H1 (cell line): ENCODE data around the gene MAML3. TPM values are rescaled to one million over a fixed set of nuclear protein-coding genes. Genes with fewer than 3 reads are reported as not detected.

ENCODE experiments used
- CTCF ChIA-PET: fragments of 300-600 bp; sonication (Branson Sonifier 250); formaldehyde crosslinking; loops from one replicate; lab custom pipeline; 2021; ENCODE audit not compliant: partially characterized antibody; lab: Charles Lee
- POLR2A ChIA-PET: fragments of 300-600 bp; sonication (Branson Sonifier 250); formaldehyde crosslinking; loops from one replicate; lab custom pipeline; 2021; ENCODE audit warnings: inconsistent platforms; ENCODE audit not compliant: partially characterized antibody; lab: Charles Lee
- DNase-seq, 2 experiments: peaks; one replicate each; pipeline versions ENCODE4 v3.0.0 to v3.0.0-alpha.2; 2010 to 2022; ENCODE audit warnings: low spot score in 2 of 2, low read depth in 1 of 2, mixed read lengths in 1 of 2
- FAIRE-seq: peaks from 2 replicates; lab custom pipeline; 2011; peaks lifted over from hg19 to GRCh38; lab: Jason Lieb, UNC
- H2AFZ ChIP-seq: 2 replicates; pipeline ENCODE4 v1.8.1; 2012; ENCODE audit warnings: low read length, inconsistent platforms
- H2AK5ac ChIP-seq: 2 replicates; pipeline ENCODE4 v1.6.1; 2013; ENCODE audit warnings: low read depth, low read length
- H2BK120ac ChIP-seq: replicated peaks from 2 replicates; pipeline ENCODE3; 2013; ENCODE audit warnings: low read depth, low read length, inconsistent platforms
- H2BK12ac ChIP-seq: 2 replicates; pipeline ENCODE4 v1.6.1; 2013; ENCODE audit warnings: low read depth, low read length
- H2BK15ac ChIP-seq: 2 replicates; pipeline ENCODE4 v1.6.1; 2013; ENCODE audit warnings: low read length
- H2BK20ac ChIP-seq: 2 replicates; pipeline ENCODE4 v1.6.1; 2013; ENCODE audit warnings: low read length
- H2BK5ac ChIP-seq: 2 replicates; pipeline ENCODE4 v1.6.1; 2013; ENCODE audit warnings: low read depth, low read length
- H3K14ac ChIP-seq: 2 replicates; pipeline ENCODE4 v1.6.1; 2013; ENCODE audit warnings: inconsistent platforms; ENCODE audit not compliant: insufficient read length
- H3K18ac ChIP-seq: 2 replicates; pipeline ENCODE4 v1.6.1; 2013; ENCODE audit warnings: low read length; ENCODE audit errors: extremely low read depth
- H3K23ac ChIP-seq: 2 replicates; pipeline ENCODE4 v1.6.1; 2013; ENCODE audit warnings: inconsistent platforms; ENCODE audit not compliant: insufficient read length
- H3K23me2 ChIP-seq: 2 replicates; pipeline ENCODE4 v1.6.1; 2013; ENCODE audit warnings: low read depth, low read length
- H3K27ac ChIP-seq: 2 replicates; pipeline ENCODE4 v1.6.1; 2011; ENCODE audit warnings: low read depth, low read length, inconsistent platforms
- H3K27me3 ChIP-seq, 4 experiments: replicated peaks in 1 of 4; 1 replicate in 1 of 4; 2 replicates in 3 of 4; pipeline versions ENCODE4 v1.6.1 to v1.8.1; 2011 to 2013; ENCODE audit warnings: low read length in 3 of 4, mild to moderate bottlenecking in 3 of 4, inconsistent platforms in 2 of 4, mixed read lengths in 2 of 4, moderate library complexity in 1 of 4; ENCODE audit not compliant: control insufficient read depth in 3 of 4, insufficient read depth in 3 of 4; ENCODE audit errors: extremely low read depth in 1 of 4
- H3K36me3 ChIP-seq, 4 experiments: 2 replicates each; pipeline versions ENCODE4 v1.6.1 to v1.8.1; 2011 to 2013; ENCODE audit warnings: mild to moderate bottlenecking in 4 of 4, low read length in 3 of 4, moderate library complexity in 2 of 4, control low read depth in 1 of 4, inconsistent platforms in 1 of 4; ENCODE audit not compliant: insufficient read depth in 4 of 4, control insufficient read depth in 2 of 4
- H3K4ac ChIP-seq: replicated peaks from 2 replicates; pipeline ENCODE3; 2013; ENCODE audit warnings: low read length, low read depth, mixed read lengths, inconsistent platforms; ENCODE audit not compliant: insufficient read length
- H3K4me1 ChIP-seq, 4 experiments: replicated peaks in 1 of 4; 1 replicate in 1 of 4; 2 replicates in 3 of 4; pipeline versions ENCODE4 v1.6.1 to v1.8.1; 2011 to 2013; ENCODE audit warnings: low read length in 3 of 4, inconsistent platforms in 2 of 4, mixed read lengths in 1 of 4; ENCODE audit not compliant: insufficient read depth in 4 of 4, control insufficient read depth in 3 of 4
- H3K4me2 ChIP-seq, 2 experiments: 2 replicates each; pipeline versions ENCODE4 v1.6.1 to v1.8.1; 2011 to 2013; ENCODE audit warnings: low read depth in 2 of 2, low read length in 2 of 2, control low read depth in 1 of 2, inconsistent platforms in 1 of 2, mild to moderate bottlenecking in 1 of 2; ENCODE audit not compliant: insufficient read depth in 1 of 2
- H3K4me3 ChIP-seq, 4 experiments: fragments of 200-600, 300-600 bp in 1 of 4; sonication (generic), shearing (Covaris generic), sonication (Bioruptor Twin) in 1 of 4; 2 replicates each; pipeline versions ENCODE4 v1.5.1 to v1.8.1; 2011 to 2016; ENCODE audit warnings: low read length in 4 of 4, low read depth in 3 of 4, control low read depth in 2 of 4, inconsistent platforms in 2 of 4, mild to moderate bottlenecking in 2 of 4, mixed read lengths in 1 of 4, moderate library complexity in 1 of 4; ENCODE audit not compliant: insufficient read depth in 2 of 4; ENCODE audit errors: extremely low read depth in 1 of 4
- H3K56ac ChIP-seq: replicated peaks from 2 replicates; pipeline ENCODE3; 2013; ENCODE audit warnings: low read depth, mild to moderate bottlenecking, mixed read lengths, low read length, inconsistent platforms; ENCODE audit not compliant: insufficient read length
- H3K79me1 ChIP-seq: 2 replicates; pipeline ENCODE4 v1.6.1; 2013; ENCODE audit warnings: low read depth, low read length, control low read depth
- H3K79me2 ChIP-seq, 2 experiments: 2 replicates each; pipeline versions ENCODE4 v1.6.1 to v1.8.1; 2012 to 2013; ENCODE audit warnings: low read length in 2 of 2, mild to moderate bottlenecking in 2 of 2, inconsistent platforms in 1 of 2; ENCODE audit not compliant: insufficient read depth in 2 of 2, control insufficient read depth in 1 of 2
- H3K9ac ChIP-seq, 4 experiments: replicated peaks in 1 of 4; 1 replicate in 1 of 4; 2 replicates in 3 of 4; pipeline versions ENCODE4 v1.6.1 to v1.8.1; 2011 to 2013; ENCODE audit warnings: low read depth in 3 of 4, low read length in 3 of 4, control low read depth in 2 of 4, mild to moderate bottlenecking in 2 of 4, moderate library complexity in 2 of 4, inconsistent platforms in 1 of 4; ENCODE audit errors: extremely low read depth in 1 of 4
- H3K9me3 ChIP-seq, 2 experiments: 2 replicates each; pipeline versions ENCODE4 v1.6.1 to v1.8.1; 2012 to 2013; ENCODE audit warnings: mild to moderate bottlenecking in 2 of 2, moderate library complexity in 2 of 2, control low read depth in 1 of 2, inconsistent platforms in 1 of 2, low read depth in 1 of 2, low read length in 1 of 2, mixed read lengths in 1 of 2; ENCODE audit not compliant: insufficient read depth in 2 of 2
- H4K20me1 ChIP-seq, 2 experiments: replicated peaks in 1 of 2; 2 replicates each; pipeline versions ENCODE3 to v1.8.1; 2011 to 2013; ENCODE audit warnings: inconsistent platforms in 2 of 2, low read length in 2 of 2, mild to moderate bottlenecking in 1 of 2; ENCODE audit not compliant: insufficient read depth in 2 of 2, control insufficient read depth in 1 of 2
- H4K5ac ChIP-seq: 2 replicates; pipeline ENCODE4 v1.6.1; 2013; ENCODE audit warnings: low read length, low read depth, mixed read lengths, inconsistent platforms; ENCODE audit not compliant: insufficient read length
- H4K8ac ChIP-seq: 2 replicates; pipeline ENCODE4 v1.8.0; 2013; ENCODE audit warnings: mild to moderate bottlenecking, moderate library complexity, low read length, inconsistent platforms; ENCODE audit not compliant: insufficient read depth; ENCODE audit errors: extremely low read depth
- H4K91ac ChIP-seq: replicated peaks from 2 replicates; pipeline ENCODE3; 2013; ENCODE audit warnings: low read length, mixed read lengths, inconsistent platforms; ENCODE audit not compliant: insufficient read length
- ASH2L ChIP-seq: fragments of 200-600, 300-600 bp; sonication (generic); IDR thresholded peaks from one replicate; pipeline ENCODE4 v1.7.1; 2017; ENCODE audit warnings: low read length
- CHD2 ChIP-seq: IDR thresholded peaks from 2 replicates; pipeline ENCODE4 v1.6.1; 2012; ENCODE audit warnings: low read length, improper control_type of control experiment
- FOSL1 ChIP-seq: IDR thresholded peaks from 2 replicates; pipeline ENCODE4 v1.6.1; 2011; ENCODE audit warnings: mild to moderate bottlenecking, low read depth, low read length, moderate library complexity; ENCODE audit not compliant: insufficient read depth
- GABPA ChIP-seq: IDR thresholded peaks from 2 replicates; pipeline ENCODE4 v1.6.1; 2011; ENCODE audit warnings: mild to moderate bottlenecking, low read length, moderate library complexity, borderline replicate concordance; ENCODE audit not compliant: insufficient read depth
- GTF2F1 ChIP-seq: IDR thresholded peaks from 2 replicates; pipeline ENCODE4 v1.6.1; 2012; ENCODE audit warnings: low read depth, low read length, improper control_type of control experiment, borderline replicate concordance
- HDAC6 ChIP-seq: IDR thresholded peaks from one replicate; pipeline ENCODE4 v1.7.1; 2012; ENCODE audit warnings: low read depth, mild to moderate bottlenecking, inconsistent platforms, low read length, moderate library complexity
- MAX ChIP-seq: IDR thresholded peaks from 2 replicates; pipeline ENCODE4 v1.6.1; 2012; ENCODE audit warnings: inconsistent platforms
- SAP30 ChIP-seq: fragments of 300-600 bp; sonication (generic); IDR thresholded peaks from 2 replicates; pipeline ENCODE4 v1.7.1; 2012; ENCODE audit warnings: low read length, moderate library complexity, mild to moderate bottlenecking, inconsistent platforms; ENCODE audit not compliant: insufficient read depth, insufficient replicate concordance
- TAF1 ChIP-seq: IDR thresholded peaks from 2 replicates; pipeline ENCODE4 v1.6.1; 2011; ENCODE audit warnings: mild to moderate bottlenecking, low read depth, low read length
- TBP ChIP-seq: IDR thresholded peaks from 2 replicates; pipeline ENCODE4 v1.6.1; 2011; ENCODE audit warnings: low read depth, low read length, improper control_type of control experiment
- USF2 ChIP-seq: IDR thresholded peaks from 2 replicates; pipeline ENCODE4 v1.6.1; 2011; ENCODE audit warnings: low read length, improper control_type of control experiment
- ZNF274 ChIP-seq: IDR thresholded peaks from 2 replicates; pipeline ENCODE4 v1.7.0; 2012; ENCODE audit warnings: low read length, borderline replicate concordance; ENCODE audit errors: extremely low read depth
- WGBS, 2 experiments: shearing (Covaris generic) in 1 of 2; methylation state at CpG; one replicate each; pipeline versions ENCODE4 v1.1.6 to v1.1.7; 2013 to 2015; ENCODE audit warnings: low lambda C conversion rate in 2 of 2, mixed read lengths in 2 of 2, inconsistent platforms in 1 of 2, low coverage in 1 of 2, missing lambda C conversion rate in 1 of 2; ENCODE audit not compliant: insufficient replicate concordance in 2 of 2, insufficient coverage in 1 of 2, insufficient read length in 1 of 2; ENCODE audit errors: extremely low coverage in 1 of 2, missing lambda C conversion rate in 1 of 2; 5-methylcytosine and 5-hydroxymethylcytosine counted together
- polyA plus RNA-seq, 7 experiments: library from polyadenylated mRNA; depleted of rRNA in 3 of 7; stranded (reverse) in 5 of 7; unstranded in 2 of 7; fragments of >200 nt in 5 of 7; fragments of 200-250 nt in 2 of 7; gene quantifications; 1 replicate in 5 of 7; 2 replicates in 1 of 7; 4 replicates in 1 of 7; pipeline versions ENCODE4 v1.2.1 to v1.2.3, GENCODE V29; 2011 to 2013; ENCODE audit warnings: missing spikeins in 2 of 7, mixed read lengths in 2 of 7
- total RNA-seq: library from RNA; stranded (reverse); fragmentation: NEBNext Ultra II Directional; extraction: Animal tissue kit (Norgen Biotek cat#: 25700); gene quantifications from 2 replicates; pipeline ENCODE4 v1.2.1, GENCODE V29; 2021

Gene MAML3
- total and polyA plus RNA-seq, 2 of the 8 experiments (the other 6 are each of a cell fraction or from before 2014, with no cell fraction given): 2.1 to 5.7 TPM

GRCh38 chr4:140168474-140168873 lies 14.5 kb upstream of the MAML3 start:
- ChIA-PET POLR2A (interaction anchor here (0.7 kb wide), 1 partner anchor 15 kb away, joined by 3 read pairs; the partner anchor contains the start of gene MAML3), CTCF (interaction anchor here (0.7 to 4.1 kb wide), 3 partner anchors 9 to 84 kb away, joined by 3 to 15 read pairs (median 4); no protein-coding TSS in a partner anchor)
- Histone ChIP-seq H2BK20ac (no peak overlapping the region), H4K5ac (no peak overlapping the region), H3K4me1 (no peaks in the 10 kb centered on the region), H3K23ac (no peak overlapping the region), H2AFZ (no peak overlapping the region), H4K91ac (no peak overlapping the region), H2AK5ac (no peak overlapping the region), H3K18ac (no peak overlapping the region), H2BK5ac (no peak overlapping the region), H3K23me2 (no peaks in the 10 kb centered on the region), H3K36me3 (no peaks in the 10 kb centered on the region), H4K20me1 (no peaks in the 10 kb centered on the region), H3K14ac (no peak overlapping the region), H3K27ac (no peak overlapping the region), H3K4me2 (no peak overlapping the region), H2BK15ac (no peak overlapping the region), H3K79me2 (no peaks in the 10 kb centered on the region), H3K4ac (no peak overlapping the region), H2BK12ac (no peak overlapping the region), H3K9me3 (no peaks in the 10 kb centered on the region), H4K8ac (no peak overlapping the region), H3K9ac (no peak overlapping the region), H3K56ac (no peak overlapping the region), H2BK120ac (no peak overlapping the region), H3K4me3 (no peak overlapping the region), H3K27me3 (no peaks in the 10 kb centered on the region), H3K79me1 (no peaks in the 10 kb centered on the region)
- FAIRE-seq (no peak), DNase-seq (no peak)
- 94% methylated on average over 1 of the region's 1 CpG; no CpG with 5 or more reads in 1 of the 2 experiments for WGBS, 2 experiments
- TF ChIP-seq TAF1 (no peak), USF2 (no peak), HDAC6 (no peak), ZNF274 (no peak), GABPA (no peak), FOSL1 (no peak), TBP (no peak), CHD2 (no peak), ASH2L (no peak), MAX (no peak), SAP30 (no peak), GTF2F1 (no peak)
